ENCODE measurements around the gene CDK3. TPM values are rescaled to one million over a fixed set of nuclear protein-coding genes. Genes with fewer than 3 reads are reported as not detected.
"Not testable (repeated sequence)": the region's sequence is repeated elsewhere in the genome, so short reads cannot be mapped to it uniquely, and the experiment has no call there.

CDK3 gene
- total RNA-seq, 1 donor from 2014 or later: 34.7 TPM

DNA sequence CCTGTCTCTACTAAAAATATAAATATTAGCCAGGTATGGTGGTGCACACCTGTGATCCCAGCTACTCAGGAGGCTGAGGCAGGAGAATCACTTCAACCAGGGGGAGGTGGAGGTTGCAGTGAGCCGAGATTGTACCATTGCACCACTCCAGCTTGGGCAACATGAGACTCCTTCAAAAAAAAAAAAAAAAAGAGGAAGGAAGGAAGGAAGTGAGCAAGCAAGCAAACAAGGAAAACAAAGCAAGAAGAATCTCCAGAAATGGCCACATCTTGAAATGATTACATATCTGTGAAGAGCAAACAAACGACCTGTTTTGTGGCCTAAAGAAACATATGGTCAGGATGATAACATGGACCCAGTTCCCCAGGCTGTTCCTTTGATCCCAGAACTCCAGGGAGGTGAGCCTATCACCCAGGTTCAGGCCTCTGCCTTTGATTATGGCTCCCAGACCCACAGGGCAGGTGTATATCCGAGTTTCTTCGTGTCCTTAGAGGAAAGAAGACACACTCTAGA is 30.6 kb upstream of the CDK3 start:
- TF ChIP-seq, protein P1, sequence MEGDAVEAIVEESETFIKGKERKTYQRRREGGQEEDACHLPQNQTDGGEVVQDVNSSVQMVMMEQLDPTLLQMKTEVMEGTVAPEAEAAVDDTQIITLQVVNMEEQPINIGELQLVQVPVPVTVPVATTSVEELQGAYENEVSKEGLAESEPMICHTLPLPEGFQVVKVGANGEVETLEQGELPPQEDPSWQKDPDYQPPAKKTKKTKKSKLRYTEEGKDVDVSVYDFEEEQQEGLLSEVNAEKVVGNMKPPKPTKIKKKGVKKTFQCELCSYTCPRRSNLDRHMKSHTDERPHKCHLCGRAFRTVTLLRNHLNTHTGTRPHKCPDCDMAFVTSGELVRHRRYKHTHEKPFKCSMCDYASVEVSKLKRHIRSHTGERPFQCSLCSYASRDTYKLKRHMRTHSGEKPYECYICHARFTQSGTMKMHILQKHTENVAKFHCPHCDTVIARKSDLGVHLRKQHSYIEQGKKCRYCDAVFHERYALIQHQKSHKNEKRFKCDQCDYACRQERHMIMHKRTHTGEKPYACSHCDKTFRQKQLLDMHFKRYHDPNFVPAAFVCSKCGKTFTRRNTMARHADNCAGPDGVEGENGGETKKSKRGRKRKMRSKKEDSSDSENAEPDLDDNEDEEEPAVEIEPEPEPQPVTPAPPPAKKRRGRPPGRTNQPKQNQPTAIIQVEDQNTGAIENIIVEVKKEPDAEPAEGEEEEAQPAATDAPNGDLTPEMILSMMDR (IDR thresholded peaks at IDR 0.05; ENCODE audit: unreplicated experiment): no peak
- DNase-seq (ENCODE audit: low spot score in 2 of 2, unreplicated experiment in 2 of 2): no peak
- Mint-ChIP-seq H3K36me3 (peaks cover 33% of the 10 kb centered on the region), H3K4me3 (no peak overlapping the region), H3K4me1 (peaks cover 2% of the 10 kb centered on the region), H3K27me3 (ENCODE audit: low read depth) (no peaks in the 10 kb centered on the region), H3K9me3 (no peaks in the 10 kb centered on the region), H3K27ac (no peak overlapping the region)

DNA sequence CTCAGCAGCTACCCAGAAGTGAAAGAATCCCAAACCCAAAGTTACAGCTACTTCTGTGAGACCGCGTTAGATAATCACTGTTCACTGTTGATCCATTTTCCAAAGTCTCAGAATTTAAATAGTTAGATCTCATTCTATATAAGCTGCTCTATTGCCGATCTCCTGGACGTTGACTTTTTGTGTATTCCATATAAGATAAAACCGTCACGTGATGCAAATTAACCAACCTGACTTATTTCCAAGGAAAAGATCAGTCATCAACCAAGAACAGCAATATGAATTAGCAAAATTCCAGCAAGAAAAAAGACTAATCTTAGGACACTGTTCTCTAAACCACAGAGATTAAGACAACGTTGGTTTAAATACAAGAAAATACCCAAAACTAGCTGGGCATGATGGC is 30.0 kb upstream of the CDK3 start:
- TF ChIP-seq, protein P1 (IDR thresholded peaks at IDR 0.05; ENCODE audit: unreplicated experiment): no peak
- no peaks in the 10 kb centered on the region for H3K9me3 Mint-ChIP-seq
- no peak for DNase-seq (ENCODE audit: low spot score in 2 of 2, unreplicated experiment in 2 of 2)
- peaks cover 29% of the 10 kb centered on the region for H3K36me3 Mint-ChIP-seq
- peaks cover 3% of the 10 kb centered on the region for H3K4me1 Mint-ChIP-seq
- H3K27me3 Mint-ChIP-seq (ENCODE audit: low read depth): no peaks in the 10 kb centered on the region
- H3K4me3 Mint-ChIP-seq: no peak overlapping the region
- no peak overlapping the region for H3K27ac Mint-ChIP-seq

DNA sequence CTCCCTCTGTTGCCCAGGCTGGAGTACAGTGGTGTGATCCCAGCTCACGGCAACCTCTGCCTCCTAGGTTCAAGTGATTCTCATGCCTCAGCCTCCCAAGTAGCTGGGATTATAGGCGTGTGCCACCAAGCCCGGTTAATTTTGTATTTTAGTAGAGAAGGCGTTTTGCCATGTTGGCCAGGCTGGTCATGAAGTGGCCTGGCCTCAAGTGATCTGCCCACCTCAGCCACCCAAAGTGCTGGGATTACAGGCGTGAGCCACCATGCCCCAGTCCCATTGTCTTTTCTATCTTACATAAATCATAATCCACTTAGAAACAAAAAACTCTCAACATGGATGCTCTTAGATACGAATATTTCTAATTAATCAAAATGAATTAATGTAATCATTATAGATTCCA is 25.5 kb upstream of the CDK3 start:
- not testable (repeated sequence) for H3K27ac Mint-ChIP-seq; H3K27me3 Mint-ChIP-seq (ENCODE audit: low read depth); DNase-seq (ENCODE audit: low spot score in 2 of 2, unreplicated experiment in 2 of 2); H3K4me3 Mint-ChIP-seq; H3K9me3 Mint-ChIP-seq
- Mint-ChIP-seq H3K36me3 (peaks cover 33% of the 10 kb centered on the region), H3K4me1 (peaks cover 35% of the 10 kb centered on the region)

DNA sequence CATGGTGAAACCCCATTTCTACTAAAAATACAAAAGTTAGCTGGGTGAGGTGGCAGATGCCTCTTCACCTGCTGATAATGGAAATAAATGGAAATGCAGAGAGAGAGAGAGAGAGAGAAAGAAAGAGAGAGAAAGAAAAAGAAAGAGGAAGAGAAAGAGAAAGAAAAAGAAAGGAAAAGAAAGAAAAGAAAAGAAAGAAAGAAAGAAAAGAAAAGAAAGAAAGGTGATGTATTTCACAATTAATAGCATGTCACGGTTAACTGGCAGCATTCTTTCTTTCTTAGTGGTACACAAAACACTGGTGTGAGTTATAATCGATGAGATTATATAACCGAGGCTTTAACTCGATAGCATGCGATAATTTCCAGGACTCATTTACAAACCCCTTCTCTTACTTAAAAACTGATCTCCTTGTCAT is 24.9 kb upstream of the CDK3 start:
- no peak for DNase-seq (ENCODE audit: low spot score in 2 of 2, unreplicated experiment in 2 of 2)
- H3K36me3 Mint-ChIP-seq: peaks cover 30% of the 10 kb centered on the region
- H3K27ac Mint-ChIP-seq: peak overlapping the region; percentile 82
- no peaks in the 10 kb centered on the region for H3K27me3 Mint-ChIP-seq (ENCODE audit: low read depth)
- peaks cover 40% of the 10 kb centered on the region for H3K4me1 Mint-ChIP-seq
- TF ChIP-seq, protein P1 (IDR thresholded peaks at IDR 0.05; ENCODE audit: unreplicated experiment): no peak
- no peaks in the 10 kb centered on the region for H3K9me3 Mint-ChIP-seq
- peak overlapping the region; percentile 40 for H3K4me3 Mint-ChIP-seq

DNA sequence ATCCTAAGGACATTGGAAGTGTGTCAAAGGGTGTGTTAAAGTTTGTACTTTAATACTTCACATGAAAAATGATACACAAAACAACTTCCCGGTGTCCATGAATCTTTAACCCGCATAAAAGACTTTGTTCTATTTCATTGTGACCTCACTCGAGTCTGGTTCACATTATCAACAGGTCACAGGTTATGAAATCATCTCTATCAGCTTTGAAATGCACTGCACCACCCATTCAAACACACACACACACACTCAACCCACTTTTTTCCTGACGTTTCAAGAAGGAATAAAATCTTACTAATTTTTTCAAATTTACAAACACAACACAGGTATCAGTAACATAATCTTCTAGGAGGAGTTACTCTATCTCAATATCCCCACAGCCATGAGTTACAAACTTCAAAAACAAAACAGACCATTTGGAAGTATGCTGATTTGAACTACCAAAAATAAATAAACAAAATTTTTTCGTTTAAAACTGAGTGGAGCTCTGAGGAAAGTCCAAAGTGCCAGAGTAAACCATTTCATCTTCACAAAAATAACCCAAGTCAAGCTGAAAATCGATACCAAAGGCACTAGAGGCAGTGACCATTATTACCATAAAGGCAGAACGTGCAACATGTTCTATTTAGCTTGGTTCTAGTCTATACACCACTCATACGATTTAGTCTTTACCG is 24.3 kb upstream of the CDK3 start:
- peak overlapping the region; percentile 40 for H3K4me3 Mint-ChIP-seq
- H3K36me3 Mint-ChIP-seq: peaks cover 28% of the 10 kb centered on the region
- TF ChIP-seq, protein P1 (IDR thresholded peaks at IDR 0.05; ENCODE audit: unreplicated experiment): no peak
- H3K4me1 Mint-ChIP-seq: peaks cover 46% of the 10 kb centered on the region
- no peaks in the 10 kb centered on the region for H3K9me3 Mint-ChIP-seq
- DNase-seq (ENCODE audit: low spot score in 2 of 2, unreplicated experiment in 2 of 2): no peak
- no peaks in the 10 kb centered on the region for H3K27me3 Mint-ChIP-seq (ENCODE audit: low read depth)
- H3K27ac Mint-ChIP-seq: peak overlapping the region; percentile 82

DNA sequence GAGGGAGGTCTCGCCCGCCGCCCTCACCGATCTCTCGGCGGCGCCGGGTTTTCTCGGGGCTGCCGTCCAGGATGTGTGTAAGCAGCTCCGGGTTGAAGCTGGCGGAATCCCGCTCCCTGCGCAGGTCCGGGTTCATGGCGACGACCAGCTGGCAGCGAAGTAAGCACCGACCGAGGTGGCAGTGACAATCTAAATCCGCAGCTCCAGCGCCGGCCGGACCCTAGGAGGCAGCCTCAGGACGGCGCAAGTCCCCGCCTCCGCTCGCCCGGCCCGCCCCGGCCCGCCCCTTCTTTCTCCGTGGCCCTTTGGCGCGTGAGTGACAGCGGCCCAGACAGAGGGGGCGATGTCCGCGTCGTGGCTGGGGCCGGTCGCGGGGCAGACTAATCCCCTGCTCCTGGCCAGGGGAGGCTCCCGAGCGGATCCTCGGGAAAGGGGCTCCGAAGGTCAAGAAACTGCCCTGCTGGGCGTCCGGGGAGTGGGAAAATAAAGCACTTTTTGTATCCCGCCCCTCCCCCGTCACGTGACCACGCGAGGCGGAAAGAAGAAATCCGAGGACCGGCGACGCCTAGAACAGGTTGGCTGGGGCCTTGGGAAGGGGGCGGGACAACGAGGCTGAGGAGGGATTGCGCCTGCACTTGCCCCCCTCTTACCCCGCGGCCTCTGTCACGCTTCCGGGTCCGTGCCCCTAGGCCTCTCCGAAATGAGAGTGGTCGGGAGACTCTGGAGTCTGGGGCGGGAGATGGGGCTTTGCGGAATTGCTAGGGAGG is 21.5 kb upstream of the CDK3 start, which contains the start of the genes ACOX1 and TEN1:
Gene ACOX1 (minus strand): TSS at position 229 of the 767 bp plus-strand sequence. CDS start 93 bp downstream, at position 136.
Gene TEN1 (plus strand): TSS at position 303 of the 767 bp plus-strand sequence. CDS start 6,953 bp downstream, outside the sequence.
- H3K27ac Mint-ChIP-seq: peak within 1 kb of the TSS; percentile 100
- H3K4me1 Mint-ChIP-seq: peaks cover 71% of the 10 kb centered on the region
- DNase-seq (ENCODE audit: low spot score in 2 of 2, unreplicated experiment in 2 of 2): peak; percentile 96
- peaks cover 17% of the 10 kb centered on the region for H3K36me3 Mint-ChIP-seq
- TF ChIP-seq, protein P1 (IDR thresholded peaks at IDR 0.05; ENCODE audit: unreplicated experiment): peak; percentile 48
- peak within 1 kb of the TSS; percentile 80 for H3K4me3 Mint-ChIP-seq
- no peaks in the 10 kb centered on the region for H3K9me3 Mint-ChIP-seq
- H3K27me3 Mint-ChIP-seq (ENCODE audit: low read depth): no peaks in the 10 kb centered on the region
